Measurements from ENCODE around the gene ENOX1.

GRCh38 chr13:43206838-43207237 is 579.9 kb downstream of the ENOX1 start:
- TF ChIP-seq CTCF (optimal IDR thresholded peaks at IDR 0.05 in 1 of 3, IDR thresholded peaks at IDR 0.05 in 1 of 3, conservative IDR thresholded peaks at IDR 0.05 in 1 of 3; ENCODE audit: extremely low read depth in 1 of 3, insufficient read depth in 2 of 3, low read length in 3 of 3) (no peak), EZH2 (IDR thresholded peaks at IDR 0.05; ENCODE audit: low read length) (no peak)

All from keratinocyte (primary cell).